Activated gamma-delta T cell treated with Interleukin-2 at 50 U/mL for 16 hours (primary cell): ENCODE measurements around the gene LGALS3BP.
"Not testable (repeated sequence)": the region's sequence is repeated elsewhere in the genome, so short reads cannot be mapped to it uniquely, and the experiment has no call there.

ENCODE experiments used
- DNase-seq: peaks from one replicate; pipeline ENCODE4 v3.0.0-alpha.2; 2020

LGALS3BP gene

GRCh38 chr17:78979780-78980623 is at the start of gene LGALS3BP:
LGALS3BP (minus strand) TSS chr17:78979923; CDS start chr17:78977191, 2,732 bp downstream.
- DNase-seq, result no peak

GRCh38 chr17:79028496-79029326 is 49.0 kb upstream of the LGALS3BP start:
- DNase-seq, result no peak

- DNase-seq, result no peak
Measured at GRCh38 chr17:79027925-79028491, 48.3 kb upstream of the LGALS3BP start.

- no peak for DNase-seq
Measured at GRCh38 chr17:79027274-79027924, 47.7 kb upstream of the LGALS3BP start.

- DNase-seq, result no peak
Measured at GRCh38 chr17:79026376-79027273, 46.9 kb upstream of the LGALS3BP start.

- DNase-seq, result no peak
Measured at GRCh38 chr17:79024901-79025737, 45.4 kb upstream of the LGALS3BP start.

- peak; percentile 33 for DNase-seq
Measured at GRCh38 chr17:79023886-79024771, 44.4 kb upstream of the LGALS3BP start, which contains the start of gene C1QTNF1. C1QTNF1 (plus strand) TSS chr17:79024169; CDS start chr17:79043969, 19,800 bp downstream.

- no peak for DNase-seq
Measured at GRCh38 chr17:79023180-79023705, 43.5 kb upstream of the LGALS3BP start.

- DNase-seq, result no peak
Measured at GRCh38 chr17:79022507-79022991, 42.8 kb upstream of the LGALS3BP start.

- not testable (repeated sequence) for DNase-seq
Measured at GRCh38 chr17:79021929-79022328, 42.2 kb upstream of the LGALS3BP start.

- no peak for DNase-seq
Measured at GRCh38 chr17:79020631-79021301, 41.0 kb upstream of the LGALS3BP start.

GRCh38 chr17:79019632-79020584 is 40.2 kb upstream of the LGALS3BP start:
- peak; percentile 57 for DNase-seq

GRCh38 chr17:79019261-79019631 is 39.5 kb upstream of the LGALS3BP start:
- no peak for DNase-seq

- DNase-seq, result no peak
Measured at GRCh38 chr17:79018370-79018695, 38.6 kb upstream of the LGALS3BP start.

- DNase-seq, result no peak
Measured at GRCh38 chr17:79017546-79018369, 38.0 kb upstream of the LGALS3BP start.

GRCh38 chr17:79014158-79014758 is 34.5 kb upstream of the LGALS3BP start:
- DNase-seq, result no peak
